HG03354 (cell line): ENCODE measurements around the gene SFMBT2.
A peak's percentile ranks its signal among the peaks of the same experiment; 100 is the strongest.
"Not testable (repeated sequence)": the region's sequence is repeated elsewhere in the genome, so short reads cannot be mapped to it uniquely, and the experiment has no call there.

Experiments used
- ATAC-seq: cut with Tn5 transposase; IDR thresholded peaks from one replicate; pipeline ENCODE4 v1.9.1; 2021; ENCODE audit warnings: mild to moderate bottlenecking; ENCODE audit not compliant: unreplicated experiment, poor library complexity, severe bottlenecking

The SFMBT2 gene

DNA sequence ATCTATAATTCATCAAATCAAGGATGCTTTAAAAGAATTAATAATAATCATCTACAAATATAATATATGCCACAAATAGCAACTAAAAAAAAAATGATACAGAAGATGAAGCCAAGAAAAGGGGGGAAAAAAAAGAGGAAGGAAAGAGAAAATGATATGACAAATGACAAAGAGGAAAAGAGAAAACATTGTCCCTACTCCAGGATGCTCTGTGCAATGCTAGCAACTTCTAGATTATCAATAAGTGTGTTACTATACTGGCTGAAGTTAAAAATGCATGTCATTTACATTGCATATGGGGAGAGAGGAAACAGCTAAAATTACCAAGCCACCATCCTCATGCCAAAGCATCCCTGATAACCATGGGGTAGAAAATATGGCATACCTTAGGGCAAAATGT, 104.2 kb downstream of the SFMBT2 start:
- no peak for ATAC-seq

GRCh38 chr10:7306147-7306546, 104.7 kb downstream of the SFMBT2 start:
- peak; percentile 74 for ATAC-seq

DNA sequence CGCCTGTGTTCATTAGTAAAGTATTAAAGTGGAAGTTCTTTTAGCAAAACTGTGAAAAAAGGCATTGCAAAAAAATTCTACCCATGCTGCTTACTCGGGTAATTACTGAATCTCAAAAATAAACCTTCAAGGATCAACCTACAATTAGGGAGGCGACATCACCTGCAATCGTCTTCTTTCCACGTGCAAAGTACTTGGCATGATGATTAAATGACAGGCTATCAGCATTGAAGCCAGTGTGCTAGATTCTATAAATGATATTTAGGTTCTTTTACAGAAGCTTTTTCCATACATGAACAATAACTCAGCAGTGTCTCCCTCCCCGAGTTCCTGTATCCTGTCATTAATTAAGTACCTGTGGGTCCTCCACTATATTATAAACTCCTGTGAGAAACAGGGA, 105.8 kb downstream of the SFMBT2 start:
- ATAC-seq: no peak

- no peak for ATAC-seq
Observed at GRCh38 chr10:7304110-7304509, 106.7 kb downstream of the SFMBT2 start.

GRCh38 chr10:7302930-7303557, 107.8 kb downstream of the SFMBT2 start:
- ATAC-seq: no peak

DNA sequence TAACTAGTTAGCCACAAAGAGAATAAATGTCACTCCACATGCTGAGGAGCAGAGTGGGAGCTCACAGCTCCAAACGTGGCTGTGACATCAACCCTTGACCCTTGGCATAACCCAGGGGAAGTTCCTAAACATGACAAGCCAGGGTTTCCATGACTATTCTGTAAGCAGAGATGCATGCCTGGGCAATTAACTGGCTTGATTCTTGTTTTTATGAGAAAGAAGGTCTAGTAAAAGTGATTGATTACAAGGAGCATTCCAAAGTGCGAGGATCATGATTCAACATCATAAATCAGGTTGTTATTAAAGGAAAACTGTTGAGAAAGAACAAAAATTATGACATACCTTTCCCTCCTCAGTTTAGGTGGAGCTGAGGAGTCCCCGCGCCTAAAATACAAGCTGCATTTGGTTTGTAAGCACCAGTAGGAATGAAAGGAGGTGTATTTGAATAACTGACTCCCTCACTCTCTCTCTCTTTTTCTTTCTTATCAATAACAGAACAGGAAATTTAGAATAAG, 108.4 kb downstream of the SFMBT2 start:
- ATAC-seq: no peak

DNA sequence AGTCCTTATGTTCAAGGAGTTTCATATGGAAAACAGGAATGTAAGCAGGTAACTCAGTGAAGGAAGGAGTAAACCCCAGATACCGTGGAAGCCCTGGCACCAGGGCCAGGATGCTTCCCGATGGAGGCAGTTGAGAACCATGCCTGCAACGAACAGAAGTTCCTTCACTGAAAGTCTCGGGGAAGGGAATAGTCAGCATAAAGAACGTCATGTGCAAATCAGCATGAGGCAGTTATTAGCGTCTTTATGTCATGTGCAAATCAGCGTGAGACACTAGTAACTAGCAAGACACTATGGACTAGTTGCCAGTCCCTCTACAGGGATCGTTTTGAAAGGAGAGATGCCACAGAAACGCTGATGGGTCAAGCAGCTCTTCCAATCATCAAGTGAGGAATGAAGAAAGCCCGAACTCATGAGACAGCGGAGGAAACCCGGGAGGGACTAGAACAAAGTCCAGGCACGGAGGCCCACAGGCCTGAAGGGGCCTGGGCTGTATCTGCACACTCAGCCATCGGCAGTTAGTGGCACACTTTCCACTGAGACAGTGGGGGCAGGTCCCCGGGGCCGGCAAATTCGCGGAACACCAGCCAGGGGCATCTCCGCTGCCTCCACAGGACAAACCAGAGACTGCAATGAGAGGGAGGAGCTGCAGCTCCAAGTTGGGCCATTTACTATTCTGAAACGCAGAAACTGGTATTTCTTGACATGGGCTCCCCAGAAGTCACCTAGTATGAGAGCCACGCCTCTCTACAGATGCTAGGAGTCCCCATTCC, 109.6 kb downstream of the SFMBT2 start:
- no peak for ATAC-seq

- no peak for ATAC-seq
Observed at GRCh38 chr10:7300384-7300971, 110.4 kb downstream of the SFMBT2 start.

- not testable (repeated sequence) for ATAC-seq
Observed at GRCh38 chr10:7299601-7300325, 111.1 kb downstream of the SFMBT2 start.

DNA sequence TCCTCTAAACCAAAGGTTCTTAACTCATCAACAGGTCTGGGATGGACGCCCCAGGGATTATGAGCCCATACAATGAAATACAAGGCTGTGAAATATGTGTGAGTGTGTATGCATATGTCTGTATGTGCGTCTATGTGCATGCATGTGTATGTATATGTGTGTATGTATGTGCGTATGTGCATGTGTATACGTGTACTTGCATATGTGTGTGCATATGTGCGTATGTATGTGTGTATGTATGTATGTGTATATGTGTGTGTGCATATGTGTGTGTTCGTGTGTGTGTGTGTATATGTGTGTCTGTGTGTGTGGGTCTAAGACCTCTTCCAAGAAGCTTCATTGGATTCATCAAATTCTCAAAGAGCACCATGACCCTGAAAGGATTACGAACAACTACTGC, 112.3 kb downstream of the SFMBT2 start:
- no peak for ATAC-seq

DNA sequence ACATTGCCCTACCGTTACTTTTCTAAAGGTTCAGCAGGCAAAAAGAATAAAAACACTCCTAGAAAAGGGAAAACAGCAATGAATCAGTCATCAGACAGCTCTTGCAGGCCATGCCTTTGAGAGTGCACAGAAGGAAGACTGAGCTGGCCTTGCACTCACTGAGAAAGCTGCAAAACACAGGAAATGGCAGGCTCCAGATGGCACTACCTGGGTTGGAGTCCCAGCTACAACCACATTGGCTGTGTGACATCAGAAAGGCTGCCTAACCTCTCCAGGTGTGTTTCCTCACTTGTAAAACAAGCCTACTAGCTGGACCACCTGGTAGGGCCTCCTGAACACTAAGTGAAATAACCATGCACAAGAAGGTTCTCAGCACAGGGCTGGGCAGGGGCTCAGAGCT, 113.7 kb downstream of the SFMBT2 start:
- no peak for ATAC-seq

GRCh38 chr10:7296648-7297047, 114.2 kb downstream of the SFMBT2 start:
- no peak for ATAC-seq

DNA sequence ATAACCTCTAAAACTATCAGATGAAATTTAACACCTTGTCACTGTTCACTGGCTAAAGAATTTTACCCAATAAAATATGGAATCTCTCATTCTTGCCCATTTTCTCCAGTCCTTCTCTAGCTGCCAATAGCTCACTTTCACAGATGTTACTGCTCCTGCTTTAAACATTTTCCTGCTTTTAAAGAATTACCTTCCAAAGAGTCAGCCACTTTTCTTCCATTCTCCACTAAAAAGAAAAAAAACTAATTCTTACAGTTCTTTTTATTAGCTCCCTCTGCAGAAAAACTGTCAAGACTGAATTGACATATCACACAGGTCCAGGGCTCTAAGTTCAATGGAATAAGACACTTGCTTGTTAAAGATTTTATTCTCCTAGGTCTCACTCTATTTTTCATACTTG, 114.8 kb downstream of the SFMBT2 start:
- no peak for ATAC-seq

- no peak for ATAC-seq
Observed at GRCh38 chr10:7293378-7293920, 117.4 kb downstream of the SFMBT2 start.

DNA sequence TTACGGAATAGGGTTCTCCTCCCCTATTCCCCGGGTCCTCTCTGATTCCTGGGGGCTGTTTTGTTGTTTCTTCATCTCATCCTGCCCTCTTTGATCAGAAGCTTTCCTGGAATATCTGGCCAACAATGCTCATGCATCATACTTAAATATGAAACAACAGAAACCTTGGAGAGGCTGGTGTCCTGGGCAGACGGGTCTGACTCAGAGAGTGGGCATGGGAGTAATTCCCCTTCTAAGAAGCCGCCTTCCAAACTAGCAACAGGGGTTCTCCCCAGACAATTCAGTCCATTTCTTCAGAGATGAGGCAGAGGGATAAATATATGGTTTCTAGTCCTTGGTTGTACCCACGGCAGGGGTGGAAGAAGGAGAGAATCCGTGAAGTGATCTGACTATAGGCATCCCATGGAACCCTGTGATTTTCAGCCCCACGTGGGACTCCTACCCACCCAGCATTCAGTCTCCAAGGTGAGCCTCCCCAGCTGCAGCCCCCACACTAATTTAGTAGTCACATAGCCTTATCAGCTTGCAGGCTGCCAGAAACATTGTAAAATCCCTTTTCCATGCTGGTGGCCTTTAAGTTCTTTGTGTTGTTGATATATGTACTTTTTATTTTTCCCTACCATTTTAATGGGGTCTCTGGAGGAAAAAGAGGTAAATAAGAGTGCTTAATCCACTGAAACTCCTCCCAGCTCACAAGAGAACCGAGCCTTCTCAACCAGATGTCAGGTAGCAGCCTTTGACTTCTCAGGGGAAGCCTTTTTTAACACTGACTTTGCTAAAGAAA, 119.2 kb downstream of the SFMBT2 start:
- ATAC-seq: no peak

- no peak for ATAC-seq
Observed at GRCh38 chr10:7288060-7288690, 122.7 kb downstream of the SFMBT2 start.

GRCh38 chr10:7287377-7287776, 123.5 kb downstream of the SFMBT2 start:
- no peak for ATAC-seq

DNA sequence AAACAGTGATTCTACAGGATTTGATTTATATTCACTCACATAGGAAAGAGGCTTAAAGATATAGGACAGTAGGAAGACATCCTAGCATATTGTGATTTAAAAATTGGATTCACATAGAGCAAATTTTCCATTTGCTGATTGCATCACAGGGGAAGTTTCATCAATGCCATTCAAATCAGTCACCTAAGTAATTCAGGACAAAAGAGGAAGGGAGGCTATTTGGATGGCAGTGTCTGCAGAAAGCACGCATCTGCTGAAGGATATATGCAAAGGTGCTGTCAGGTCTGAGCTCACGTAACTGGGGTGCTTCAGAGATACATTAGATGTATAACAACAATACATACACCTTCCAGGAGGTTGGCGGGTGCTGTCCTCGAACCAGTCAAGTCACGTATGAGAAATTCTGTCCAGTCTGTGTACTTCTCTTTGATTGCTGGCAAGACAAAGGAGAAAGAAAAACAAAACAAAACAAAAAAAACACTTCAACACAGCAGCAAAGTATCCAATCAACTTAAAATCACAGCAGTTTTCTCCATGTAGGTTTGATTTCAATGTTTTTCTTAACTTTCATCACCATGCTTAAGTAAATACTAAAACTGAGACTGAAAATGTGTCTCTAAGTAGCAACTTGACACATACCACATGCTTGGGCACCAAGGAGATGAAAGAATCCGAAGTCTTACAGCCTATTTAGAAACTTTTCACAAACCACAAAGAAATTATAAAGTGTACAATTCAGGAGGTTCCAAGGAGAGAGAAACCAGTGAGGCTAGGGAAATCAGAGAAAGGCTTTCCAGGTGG, 125.1 kb downstream of the SFMBT2 start:
- no peak for ATAC-seq
